ENCODE results near the gene TPP2.

DNA sequence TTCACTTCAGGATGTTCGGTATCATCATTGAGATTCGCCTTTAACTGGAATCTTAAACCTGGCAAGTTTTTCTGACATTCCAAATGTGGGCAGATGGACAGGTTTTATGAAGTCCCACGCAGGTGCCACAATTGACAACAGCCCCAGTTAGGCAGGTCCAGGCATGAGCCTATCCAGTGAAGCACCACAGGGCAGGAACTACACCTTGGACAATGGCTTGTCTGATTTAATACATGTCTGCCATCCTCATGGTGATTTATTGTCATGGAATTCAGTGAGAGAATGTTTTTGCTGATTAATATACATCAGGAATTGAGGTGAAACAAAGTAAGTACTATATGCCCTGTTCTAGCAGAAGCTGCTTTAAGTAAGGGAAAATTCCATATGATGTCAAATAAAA lies 10.2 kb upstream of the TPP2 start:
- TF ChIP-seq, protein P1, sequence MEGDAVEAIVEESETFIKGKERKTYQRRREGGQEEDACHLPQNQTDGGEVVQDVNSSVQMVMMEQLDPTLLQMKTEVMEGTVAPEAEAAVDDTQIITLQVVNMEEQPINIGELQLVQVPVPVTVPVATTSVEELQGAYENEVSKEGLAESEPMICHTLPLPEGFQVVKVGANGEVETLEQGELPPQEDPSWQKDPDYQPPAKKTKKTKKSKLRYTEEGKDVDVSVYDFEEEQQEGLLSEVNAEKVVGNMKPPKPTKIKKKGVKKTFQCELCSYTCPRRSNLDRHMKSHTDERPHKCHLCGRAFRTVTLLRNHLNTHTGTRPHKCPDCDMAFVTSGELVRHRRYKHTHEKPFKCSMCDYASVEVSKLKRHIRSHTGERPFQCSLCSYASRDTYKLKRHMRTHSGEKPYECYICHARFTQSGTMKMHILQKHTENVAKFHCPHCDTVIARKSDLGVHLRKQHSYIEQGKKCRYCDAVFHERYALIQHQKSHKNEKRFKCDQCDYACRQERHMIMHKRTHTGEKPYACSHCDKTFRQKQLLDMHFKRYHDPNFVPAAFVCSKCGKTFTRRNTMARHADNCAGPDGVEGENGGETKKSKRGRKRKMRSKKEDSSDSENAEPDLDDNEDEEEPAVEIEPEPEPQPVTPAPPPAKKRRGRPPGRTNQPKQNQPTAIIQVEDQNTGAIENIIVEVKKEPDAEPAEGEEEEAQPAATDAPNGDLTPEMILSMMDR (IDR thresholded peaks at IDR 0.05), result no peak
- no peak for TF ChIP-seq EP300 (IDR thresholded peaks at IDR 0.05)
- TF ChIP-seq POLR2AphosphoS5 (IDR thresholded peaks at IDR 0.05), result no peak

Data from suprapubic skin (tissue), 4 donors.